22Rv1 (cell line): ENCODE results near the gene S100P.
A peak's percentile ranks its signal among the peaks of the same experiment; 100 is the strongest.

ENCODE experiments used
- ZFX ChIP-seq: fragments of 450-650 bp; IDR thresholded peaks from 2 replicates; pipeline ENCODE4 v1.6.1; 2017; ENCODE audit warnings: antibody characterized with exemption, borderline replicate concordance
- TF ChIP-seq, protein P1 (sequence below): fragments of 450-650 bp; IDR thresholded peaks from 2 replicates; pipeline ENCODE4 v1.5.1; 2017; ENCODE audit warnings: mild to moderate bottlenecking

DNA sequence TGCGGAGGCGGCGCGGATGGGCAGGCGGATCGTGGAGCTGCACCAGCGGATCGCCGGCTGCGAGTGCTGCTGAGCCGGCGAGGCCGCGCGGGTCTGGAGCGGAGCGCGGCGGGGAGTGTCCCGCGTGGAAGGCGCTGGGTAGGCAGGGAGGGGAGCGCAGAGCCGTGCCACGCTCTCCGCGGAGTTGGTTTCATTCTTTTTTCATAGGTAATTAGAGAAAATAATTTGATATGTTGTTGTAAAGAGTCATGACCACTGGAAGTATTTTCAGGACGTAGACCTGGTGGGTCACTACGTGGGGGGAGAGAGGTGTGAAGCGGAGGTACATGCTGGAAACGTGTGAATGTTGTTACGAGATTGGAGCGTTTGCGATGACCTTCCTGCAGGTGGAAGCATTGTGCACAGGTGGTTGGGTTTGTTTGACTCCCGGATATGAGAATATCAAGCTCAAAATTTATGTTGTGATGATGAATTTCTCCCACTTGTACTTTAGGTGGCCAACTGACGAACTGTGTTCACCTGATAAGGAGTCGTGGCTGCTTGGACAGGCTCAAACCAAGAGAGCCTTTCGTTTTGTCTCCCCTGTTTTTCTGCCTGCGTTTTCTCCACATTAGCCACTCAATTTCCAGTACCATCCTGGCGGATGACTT lies 19.1 kb upstream of the S100P start:
- TF ChIP-seq, protein P1, sequence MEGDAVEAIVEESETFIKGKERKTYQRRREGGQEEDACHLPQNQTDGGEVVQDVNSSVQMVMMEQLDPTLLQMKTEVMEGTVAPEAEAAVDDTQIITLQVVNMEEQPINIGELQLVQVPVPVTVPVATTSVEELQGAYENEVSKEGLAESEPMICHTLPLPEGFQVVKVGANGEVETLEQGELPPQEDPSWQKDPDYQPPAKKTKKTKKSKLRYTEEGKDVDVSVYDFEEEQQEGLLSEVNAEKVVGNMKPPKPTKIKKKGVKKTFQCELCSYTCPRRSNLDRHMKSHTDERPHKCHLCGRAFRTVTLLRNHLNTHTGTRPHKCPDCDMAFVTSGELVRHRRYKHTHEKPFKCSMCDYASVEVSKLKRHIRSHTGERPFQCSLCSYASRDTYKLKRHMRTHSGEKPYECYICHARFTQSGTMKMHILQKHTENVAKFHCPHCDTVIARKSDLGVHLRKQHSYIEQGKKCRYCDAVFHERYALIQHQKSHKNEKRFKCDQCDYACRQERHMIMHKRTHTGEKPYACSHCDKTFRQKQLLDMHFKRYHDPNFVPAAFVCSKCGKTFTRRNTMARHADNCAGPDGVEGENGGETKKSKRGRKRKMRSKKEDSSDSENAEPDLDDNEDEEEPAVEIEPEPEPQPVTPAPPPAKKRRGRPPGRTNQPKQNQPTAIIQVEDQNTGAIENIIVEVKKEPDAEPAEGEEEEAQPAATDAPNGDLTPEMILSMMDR: peak; percentile 75
- TF ChIP-seq ZFX: no peak
